Glomerular visceral epithelial cell (primary cell): ENCODE results near the gene NFAT5.
"Not testable (repeated sequence)": the region's sequence is repeated elsewhere in the genome, so short reads cannot be mapped to it uniquely, and the experiment has no call there.

Source experiments
- DNase-seq: peaks from one replicate; pipeline ENCODE4 v3.0.0-alpha.2; 2016; ENCODE audit errors: extremely low spot score

Gene NFAT5

GRCh38 chr16:69565671-69566239 lies at the start of gene NFAT5:
Gene NFAT5, plus strand, starts transcription at chr16:69565966. Its CDS starts 336 bp downstream, at chr16:69566302.
- peak; percentile 92 for DNase-seq

- DNase-seq: not testable (repeated sequence)
Measured at GRCh38 chr16:69517914-69518313, 47.9 kb upstream of the NFAT5 start.

GRCh38 chr16:69520413-69520799 lies 45.4 kb upstream of the NFAT5 start:
- no peak for DNase-seq

- DNase-seq: no peak
Measured at GRCh38 chr16:69520800-69521602, 44.8 kb upstream of the NFAT5 start.

- DNase-seq: no peak
Measured at GRCh38 chr16:69522041-69522578, 43.7 kb upstream of the NFAT5 start.

GRCh38 chr16:69522732-69523404 lies 42.9 kb upstream of the NFAT5 start:
- DNase-seq: no peak

- DNase-seq: no peak
Measured at GRCh38 chr16:69523566-69524305, 42.0 kb upstream of the NFAT5 start.

GRCh38 chr16:69526831-69527655 lies 38.7 kb upstream of the NFAT5 start:
- DNase-seq: peak; percentile 63

- no peak for DNase-seq
Measured at GRCh38 chr16:69531988-69532387, 33.8 kb upstream of the NFAT5 start.

GRCh38 chr16:69532641-69533455 lies 32.9 kb upstream of the NFAT5 start:
- DNase-seq: no peak

- no peak for DNase-seq
Measured at GRCh38 chr16:69534720-69535119, 31.0 kb upstream of the NFAT5 start.

- peak; percentile 11 for DNase-seq
Measured at GRCh38 chr16:69535123-69536050, 30.4 kb upstream of the NFAT5 start.

GRCh38 chr16:69537706-69538080 lies 28.1 kb upstream of the NFAT5 start:
- no peak for DNase-seq

GRCh38 chr16:69538808-69539207 lies 27.0 kb upstream of the NFAT5 start:
- DNase-seq: no peak

GRCh38 chr16:69542974-69543373 lies 22.8 kb upstream of the NFAT5 start:
- DNase-seq: no peak

GRCh38 chr16:69544088-69544487 lies 21.7 kb upstream of the NFAT5 start:
- DNase-seq: no peak

- DNase-seq: not testable (repeated sequence)
Measured at GRCh38 chr16:69546663-69547062, 19.1 kb upstream of the NFAT5 start.

- DNase-seq: no peak
Measured at GRCh38 chr16:69553332-69553731, 12.4 kb upstream of the NFAT5 start.

- no peak for DNase-seq
Measured at GRCh38 chr16:69554495-69554894, 11.3 kb upstream of the NFAT5 start.
